ENCODE data around the gene BTD.

- TF ChIP-seq CTCF (IDR thresholded peaks at IDR 0.05; ENCODE audit: low read length) (no peak), EZH2 (IDR thresholded peaks at IDR 0.05; ENCODE audit: borderline replicate concordance, low read length) (no peak)
Measured at GRCh38 chr3:15585111-15585845, 16.3 kb upstream of the BTD start.

Measured in OCI-LY1 (cell line).